ENCODE results near the gene ASAH2. TPM values are rescaled to one million over a fixed set of nuclear protein-coding genes. Genes with fewer than 3 reads are reported as not detected.

ASAH2 gene
- total and polyA plus RNA-seq, 2 of the 13 experiments (the other 11 are each of a cell fraction or from before 2014, with no cell fraction given), result 16.0 to 17.9 TPM

DNA sequence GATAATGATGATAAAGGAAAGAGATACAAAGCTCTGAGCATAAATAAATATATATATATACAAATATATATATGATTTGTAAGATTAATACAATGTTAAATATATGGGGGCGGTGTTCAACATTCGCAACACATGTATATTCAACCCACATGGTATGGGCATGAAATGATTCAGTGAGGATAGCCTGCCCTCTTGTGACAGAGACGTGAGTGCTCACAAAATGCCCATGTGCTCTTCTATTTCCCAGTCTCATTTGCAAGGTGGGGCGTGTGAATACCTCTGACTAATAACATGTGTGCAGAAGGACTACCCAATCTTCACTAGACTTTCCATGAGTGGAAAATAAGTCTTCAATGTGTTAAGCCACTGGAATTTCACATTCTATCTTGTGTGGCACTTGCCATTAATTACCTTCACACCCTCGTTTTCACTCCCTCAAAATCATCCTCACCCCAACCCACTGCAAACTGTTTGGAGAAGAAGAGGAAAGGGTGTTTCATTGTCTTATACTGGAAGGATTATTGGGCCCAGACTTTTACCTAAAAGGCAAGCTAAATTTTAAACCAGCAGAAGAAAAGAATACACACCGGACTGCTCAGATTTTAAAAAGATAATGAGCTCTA is 26.9 kb downstream of the ASAH2 start (continued):
- TF ChIP-seq MNT (IDR thresholded peaks at IDR 0.05) (0 out of 2 replicates have a peak, but pooled peaks have one; percentile 36), GPN1 (CRISPR knock-in tag; IDR thresholded peaks at IDR 0.05; ENCODE audit: borderline replicate concordance) (no peak), PRDM4 (CRISPR knock-in tag; IDR thresholded peaks at IDR 0.05; ENCODE audit: borderline replicate concordance) (no peak), SALL1 (CRISPR knock-in tag; IDR thresholded peaks at IDR 0.05) (peak; percentile 13; the same call in 1 of the 2 replicates), AKAP8 (CRISPR knock-in tag; IDR thresholded peaks at IDR 0.05) (no peak), MYC (CRISPR knock-in tag; IDR thresholded peaks at IDR 0.05; ENCODE audit: borderline replicate concordance) (0 out of 2 replicates have a peak, but pooled peaks have one; percentile 20), ZNF160 (CRISPR knock-in tag; IDR thresholded peaks at IDR 0.05) (no peak)
- TF ChIP-seq, protein P1, sequence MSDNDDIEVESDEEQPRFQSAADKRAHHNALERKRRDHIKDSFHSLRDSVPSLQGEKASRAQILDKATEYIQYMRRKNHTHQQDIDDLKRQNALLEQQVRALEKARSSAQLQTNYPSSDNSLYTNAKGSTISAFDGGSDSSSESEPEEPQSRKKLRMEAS (IDR thresholded peaks at IDR 0.05), result peak; percentile 50

DNA sequence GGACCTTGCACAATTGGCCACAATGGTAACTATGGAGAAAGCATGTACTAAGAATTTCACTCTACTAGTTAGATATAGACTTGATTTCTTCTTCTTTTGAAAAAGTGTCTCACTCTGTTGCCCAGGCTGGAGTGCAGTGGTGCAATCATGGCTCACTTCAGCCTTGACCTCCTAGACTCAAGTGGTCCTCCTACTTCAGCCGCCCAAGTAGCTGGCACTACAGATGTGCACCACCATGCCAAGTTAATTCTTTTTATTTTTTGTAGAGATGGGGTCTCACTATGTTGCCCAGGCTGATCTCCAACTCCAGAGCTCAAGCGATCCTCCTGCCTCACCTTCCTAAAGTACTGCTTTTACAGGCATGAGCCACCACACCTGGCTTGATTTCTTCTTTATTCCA is 29.1 kb downstream of the ASAH2 start:
- no peaks in the 10 kb centered on the region for H3K27me3 ChIP-seq (ENCODE audit: control insufficient read depth in 1 of 2, insufficient read depth in 2 of 2, low read length in 2 of 2)
- in situ Hi-C loops (cut with HindIII; ENCODE audit: extremely low pct_ligation_motif_present, low pct_unique_long_range_greater_than_20kb) (loop anchor here (25.0 kb wide), 1 partner anchor 635 kb away; no protein-coding TSS in a partner anchor), intact Hi-C loops (cut with micrococcal nuclease; ENCODE audit: unreplicated experiment) (loop anchor here (5.0 kb wide), 1 partner anchor 280 kb away; the partner anchor contains the start of genes PARG and TIMM23B)
- no peak for FAIRE-seq
- no peak overlapping the region for H3K4me3 ChIP-seq (replicated peaks in 1 of 3; ENCODE audit: insufficient read depth in 1 of 3, low read depth in 2 of 3, low read length in 3 of 3)
- no peak overlapping the region for H3K4me2 ChIP-seq (ENCODE audit: low read depth, low read length)
- no peak overlapping the region for H3K9ac ChIP-seq (ENCODE audit: insufficient read depth, low read depth, low read length)
- no peaks in the 10 kb centered on the region for H3K36me3 ChIP-seq (replicated peaks in 1 of 2; ENCODE audit: control insufficient read depth in 1 of 2, insufficient read depth in 2 of 2, low read length in 2 of 2)
- WGBS (ENCODE audit: low lambda C conversion rate), result 79% methylated on average over 2 of the region's 2 CpGs
- H4K20me1 ChIP-seq (ENCODE audit: insufficient read depth, low read length), result no peaks in the 10 kb centered on the region
- ChIA-PET POLR2A (no interaction called here), CTCF (ENCODE audit: low intra/inter-chr PET ratio, low total read pairs) (no interaction called here)
- H2AFZ ChIP-seq (ENCODE audit: low read length), result no peak overlapping the region
- no peaks in the 10 kb centered on the region for H3K79me2 ChIP-seq (ENCODE audit: insufficient read depth, low read length)
- no peak for DNase-seq (ENCODE audit: low spot score)
- TF ChIP-seq ZNF121 (CRISPR knock-in tag; IDR thresholded peaks at IDR 0.05), result peak; percentile 75
- TF ChIP-seq GFI1 (CRISPR knock-in tag; IDR thresholded peaks at IDR 0.05; ENCODE audit: borderline replicate concordance), result no peak
- no peak for TF ChIP-seq ZNF354B (CRISPR knock-in tag; IDR thresholded peaks at IDR 0.05)
- no peaks in the 10 kb centered on the region for H3K9me3 ChIP-seq (ENCODE audit: low read length)
- peaks cover 49% of the 10 kb centered on the region for H3K4me1 ChIP-seq (ENCODE audit: insufficient read depth, low read length)
- H3K27ac ChIP-seq (ENCODE audit: extremely low read length, insufficient read depth, low read length), result no peak overlapping the region
- no peak for ATAC-seq
- BruUV-seq (replicated peaks), result no TSS peak

Data from HepG2 (cell line).